Measurements from ENCODE around the gene CAMTA1. TPM values are rescaled to one million over a fixed set of nuclear protein-coding genes. Genes with fewer than 3 reads are reported as not detected.

The CAMTA1 gene
- total RNA-seq, 1 donor from 2014 or later: 62.9 TPM

- H3K9me3 ChIP-seq: no peaks in the 10 kb centered on the region
- H3K27me3 ChIP-seq: no peaks in the 10 kb centered on the region
- no peak for DNase-seq (ENCODE audit: extremely low spot score in 2 of 2)
- H3K27ac ChIP-seq: peak overlapping the region; percentile 12
- TF ChIP-seq CTCF (IDR thresholded peaks at IDR 0.05) (no peak), POLR2AphosphoS5 (IDR thresholded peaks at IDR 0.05; ENCODE audit: insufficient read depth in 1 of 2, low read depth in 1 of 2) (peak in 1 of 2 donors; percentile 55)
- no peak overlapping the region for H3K4me3 ChIP-seq
- peaks cover 43% of the 10 kb centered on the region for H3K4me1 ChIP-seq
- H3K36me3 ChIP-seq: no peaks in the 10 kb centered on the region
- intact Hi-C loops (cut with DNase I): no loop called here
Measured at GRCh38 chr1:6800745-6801144, 15.5 kb downstream of the CAMTA1 start.

DNA sequence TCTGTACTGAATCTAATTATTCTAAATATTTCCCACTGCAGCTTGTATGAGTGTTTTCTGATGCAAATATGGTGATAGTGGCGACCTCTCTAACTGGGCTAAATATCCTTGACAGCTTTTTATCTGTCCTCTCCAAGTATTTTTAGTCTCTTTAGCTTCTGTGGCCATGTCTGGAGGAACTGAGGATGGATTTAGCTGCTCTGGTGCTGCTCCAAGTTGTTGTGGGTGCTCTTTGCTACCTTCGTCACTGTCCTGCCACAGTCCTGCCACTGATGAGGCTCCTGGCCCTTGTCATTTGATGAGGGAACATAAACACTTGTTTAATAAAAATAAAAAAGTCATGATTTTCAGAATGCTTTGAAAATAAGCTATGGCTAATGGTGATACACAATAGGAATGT is 15.9 kb downstream of the CAMTA1 start:
- DNase-seq (ENCODE audit: extremely low spot score in 2 of 2): no peak
- intact Hi-C loops (cut with DNase I): no loop called here
- Histone ChIP-seq H3K36me3 (no peaks in the 10 kb centered on the region), H3K27ac (peak overlapping the region; percentile 12), H3K4me3 (no peak overlapping the region), H3K9me3 (no peaks in the 10 kb centered on the region), H3K27me3 (no peaks in the 10 kb centered on the region), H3K4me1 (peaks cover 46% of the 10 kb centered on the region)
- TF ChIP-seq CTCF (IDR thresholded peaks at IDR 0.05) (no peak), POLR2A (IDR thresholded peaks at IDR 0.05) (no peak), POLR2AphosphoS5 (IDR thresholded peaks at IDR 0.05; ENCODE audit: insufficient read depth in 1 of 2, low read depth in 1 of 2) (no peak)

- H3K4me1 ChIP-seq: peaks cover 40% of the 10 kb centered on the region
Measured at GRCh38 chr1:6801966-6802365, 16.7 kb downstream of the CAMTA1 start.

DNA sequence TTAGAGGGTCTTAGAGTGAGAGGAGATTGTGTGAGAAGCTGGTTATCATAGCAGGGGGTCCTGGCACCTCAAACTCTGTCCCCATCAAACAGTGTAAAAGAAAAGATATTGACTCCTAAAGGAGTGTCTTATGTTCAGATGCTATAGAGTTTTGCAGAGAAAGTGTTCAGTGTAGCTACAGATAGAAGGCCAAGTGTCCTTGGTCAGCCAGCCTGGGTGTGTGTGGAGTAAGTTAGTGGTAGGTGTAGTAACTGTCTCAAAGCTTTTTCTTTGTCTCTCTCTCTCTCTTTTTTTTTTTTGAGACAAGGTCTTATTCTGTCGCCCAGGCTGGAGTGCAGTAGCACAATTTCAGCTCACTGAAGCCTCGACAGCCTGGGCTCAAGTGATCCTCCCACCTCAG is 17.2 kb downstream of the CAMTA1 start:
- H3K4me1 ChIP-seq: peaks cover 40% of the 10 kb centered on the region
- H3K27me3 ChIP-seq: no peaks in the 10 kb centered on the region
- H3K4me3 ChIP-seq: no peak overlapping the region
- no peaks in the 10 kb centered on the region for H3K36me3 ChIP-seq
- intact Hi-C loops (cut with DNase I): no loop called here
- TF ChIP-seq POLR2AphosphoS5 (IDR thresholded peaks at IDR 0.05; ENCODE audit: insufficient read depth in 1 of 2, low read depth in 1 of 2): no peak
- TF ChIP-seq POLR2A (IDR thresholded peaks at IDR 0.05): no peak
- no peak for TF ChIP-seq CTCF (IDR thresholded peaks at IDR 0.05)
- no peaks in the 10 kb centered on the region for H3K9me3 ChIP-seq
- no peak for DNase-seq (ENCODE audit: extremely low spot score in 2 of 2)
- no peak overlapping the region for H3K27ac ChIP-seq

More at GRCh38 chr1:6801966-6802365, 16.7 kb downstream of the CAMTA1 start:
- Histone ChIP-seq H3K27me3 (no peaks in the 10 kb centered on the region), H3K36me3 (no peaks in the 10 kb centered on the region), H3K27ac (no peak overlapping the region), H3K4me3 (no peak overlapping the region), H3K9me3 (no peaks in the 10 kb centered on the region)
- no peak for DNase-seq (ENCODE audit: extremely low spot score in 2 of 2)
- intact Hi-C loops (cut with DNase I): no loop called here
- TF ChIP-seq CTCF (IDR thresholded peaks at IDR 0.05) (no peak), POLR2AphosphoS5 (IDR thresholded peaks at IDR 0.05; ENCODE audit: insufficient read depth in 1 of 2, low read depth in 1 of 2) (no peak), POLR2A (IDR thresholded peaks at IDR 0.05) (no peak)

GRCh38 chr1:6802893-6803292 is 17.6 kb downstream of the CAMTA1 start:
- Histone ChIP-seq H3K4me1 (peaks cover 40% of the 10 kb centered on the region), H3K36me3 (no peaks in the 10 kb centered on the region), H3K4me3 (no peak overlapping the region), H3K9me3 (no peaks in the 10 kb centered on the region), H3K27me3 (no peaks in the 10 kb centered on the region), H3K27ac (no peak overlapping the region)
- TF ChIP-seq CTCF (IDR thresholded peaks at IDR 0.05): no peak
- TF ChIP-seq POLR2AphosphoS5 (IDR thresholded peaks at IDR 0.05; ENCODE audit: insufficient read depth in 1 of 2, low read depth in 1 of 2): no peak
- TF ChIP-seq POLR2A (IDR thresholded peaks at IDR 0.05): no peak
- no peak for DNase-seq (ENCODE audit: extremely low spot score in 2 of 2)
- intact Hi-C loops (cut with DNase I): no loop called here
